RWPE1 (cell line): Measurements from ENCODE around the gene CD2AP.

Source experiments
- CTCF ChIA-PET: fragments of 350-600 bp; sonication (Branson Sonifier 250); formaldehyde crosslinking; extraction: SDS; loops from one replicate; lab custom pipeline; 2021; lab: Yijun Ruan, JAX
- POLR2A ChIA-PET: fragments of 400-600 bp; formaldehyde crosslinking; extraction: SDS; loops from one replicate; lab custom pipeline; 2020; ENCODE audit warnings: antibody characterized with exemption; ENCODE audit not compliant: low non-redundant PET; lab: Yijun Ruan, JAX
- DNase-seq: peaks from one replicate; pipeline ENCODE4 v3.0.0; 2012; ENCODE audit warnings: low spot score
- H3K27ac ChIP-seq: fragments of 450-650 bp; 2 replicates; pipeline ENCODE4 v1.5.1; 2017
- TF ChIP-seq, protein P1 (sequence below): fragments of 450-650 bp; conservative IDR thresholded peaks from 2 replicates; pipeline ENCODE4 v1.5.1; 2017; ENCODE audit warnings: low read depth, mild to moderate bottlenecking

The CD2AP gene

GRCh38 chr6:47490676-47491075 is 13.1 kb downstream of the CD2AP start:
- ChIA-PET POLR2A (no interaction called here), CTCF (no interaction called here)
- TF ChIP-seq, protein P1, sequence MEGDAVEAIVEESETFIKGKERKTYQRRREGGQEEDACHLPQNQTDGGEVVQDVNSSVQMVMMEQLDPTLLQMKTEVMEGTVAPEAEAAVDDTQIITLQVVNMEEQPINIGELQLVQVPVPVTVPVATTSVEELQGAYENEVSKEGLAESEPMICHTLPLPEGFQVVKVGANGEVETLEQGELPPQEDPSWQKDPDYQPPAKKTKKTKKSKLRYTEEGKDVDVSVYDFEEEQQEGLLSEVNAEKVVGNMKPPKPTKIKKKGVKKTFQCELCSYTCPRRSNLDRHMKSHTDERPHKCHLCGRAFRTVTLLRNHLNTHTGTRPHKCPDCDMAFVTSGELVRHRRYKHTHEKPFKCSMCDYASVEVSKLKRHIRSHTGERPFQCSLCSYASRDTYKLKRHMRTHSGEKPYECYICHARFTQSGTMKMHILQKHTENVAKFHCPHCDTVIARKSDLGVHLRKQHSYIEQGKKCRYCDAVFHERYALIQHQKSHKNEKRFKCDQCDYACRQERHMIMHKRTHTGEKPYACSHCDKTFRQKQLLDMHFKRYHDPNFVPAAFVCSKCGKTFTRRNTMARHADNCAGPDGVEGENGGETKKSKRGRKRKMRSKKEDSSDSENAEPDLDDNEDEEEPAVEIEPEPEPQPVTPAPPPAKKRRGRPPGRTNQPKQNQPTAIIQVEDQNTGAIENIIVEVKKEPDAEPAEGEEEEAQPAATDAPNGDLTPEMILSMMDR: no peak
- no peak overlapping the region for H3K27ac ChIP-seq
- DNase-seq: no peak

- TF ChIP-seq, protein P1: no peak
- H3K27ac ChIP-seq: no peak overlapping the region
- ChIA-PET POLR2A (no interaction called here), CTCF (interaction anchor here (0.7 kb wide), 1 partner anchor 108 kb away, joined by 3 read pairs; no protein-coding TSS in a partner anchor)
- DNase-seq: no peak
Observed at GRCh38 chr6:47492355-47492754, 14.8 kb downstream of the CD2AP start.

GRCh38 chr6:47495207-47495606 is 17.6 kb downstream of the CD2AP start:
- TF ChIP-seq, protein P1: no peak
- ChIA-PET POLR2A (no interaction called here), CTCF (no interaction called here)
- no peak for DNase-seq
- H3K27ac ChIP-seq: no peak overlapping the region

DNA sequence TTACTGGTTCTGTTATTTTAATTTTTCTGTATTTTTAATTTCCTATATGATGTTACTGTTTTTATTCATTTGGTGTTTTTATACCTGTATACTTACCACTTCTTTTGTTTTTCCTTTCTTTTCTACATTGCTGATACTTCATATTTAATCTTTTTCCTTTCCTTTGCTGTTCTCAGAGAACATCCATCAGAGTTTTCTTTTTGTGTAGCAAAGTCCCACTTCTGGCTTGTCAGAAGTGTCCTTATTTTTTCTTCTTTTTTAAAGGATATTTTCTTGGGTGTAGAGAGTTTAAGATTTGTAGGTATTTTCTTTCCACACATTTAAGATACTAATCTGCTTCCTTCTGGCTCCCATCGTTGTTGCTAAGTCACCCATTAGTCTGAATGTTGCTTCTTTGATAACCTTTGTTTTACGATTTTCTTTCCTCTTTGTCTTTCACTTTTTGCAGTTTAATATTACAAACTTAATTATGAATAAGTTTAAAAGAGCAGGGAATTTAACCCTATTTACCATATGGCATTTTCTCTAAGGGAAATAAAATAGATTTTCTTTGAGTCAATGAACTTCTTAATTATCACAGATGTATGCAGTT is 18.5 kb downstream of the CD2AP start:
- CTCF ChIA-PET: no interaction called here
- H3K27ac ChIP-seq: no peak overlapping the region
- POLR2A ChIA-PET: no interaction called here
- no peak for DNase-seq
- TF ChIP-seq, protein P1: no peak

DNA sequence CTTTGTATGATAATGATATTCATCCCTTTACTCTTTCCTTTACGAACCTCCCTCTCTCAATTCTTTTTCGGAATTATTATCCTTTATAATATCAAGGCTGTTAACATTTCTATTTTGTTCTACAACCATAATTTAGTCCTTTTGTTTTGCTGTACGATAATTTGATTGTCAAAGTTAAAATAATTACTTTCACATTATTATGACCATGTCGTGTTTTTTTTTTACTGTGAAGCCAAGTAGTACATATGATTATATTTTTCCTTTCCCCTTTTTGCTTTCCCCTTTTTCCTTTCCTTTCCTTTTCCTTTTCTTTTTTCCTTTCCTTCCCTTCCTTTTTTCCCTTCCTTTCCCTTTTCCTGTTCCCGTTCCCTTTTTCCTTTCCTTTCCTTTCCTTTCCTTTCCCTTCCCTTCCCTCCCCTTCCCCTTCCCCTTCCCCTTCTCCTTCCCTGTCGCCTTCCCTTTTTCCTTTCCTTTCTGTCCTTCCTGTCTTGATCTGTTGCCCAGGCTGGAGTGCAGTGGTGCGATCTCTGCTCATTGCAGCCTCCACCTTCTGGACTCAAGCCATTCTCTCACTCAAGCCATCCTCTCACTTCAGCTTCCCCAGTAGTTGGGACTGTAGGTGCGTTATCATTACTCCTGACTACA is 19.5 kb downstream of the CD2AP start:
- no peak for DNase-seq
- no peak overlapping the region for H3K27ac ChIP-seq
- POLR2A ChIA-PET: no interaction called here
- CTCF ChIA-PET: interaction anchor here (0.6 kb wide), 1 partner anchor 19 kb away, joined by 4 read pairs; no protein-coding TSS in a partner anchor
- TF ChIP-seq, protein P1: no peak

DNA sequence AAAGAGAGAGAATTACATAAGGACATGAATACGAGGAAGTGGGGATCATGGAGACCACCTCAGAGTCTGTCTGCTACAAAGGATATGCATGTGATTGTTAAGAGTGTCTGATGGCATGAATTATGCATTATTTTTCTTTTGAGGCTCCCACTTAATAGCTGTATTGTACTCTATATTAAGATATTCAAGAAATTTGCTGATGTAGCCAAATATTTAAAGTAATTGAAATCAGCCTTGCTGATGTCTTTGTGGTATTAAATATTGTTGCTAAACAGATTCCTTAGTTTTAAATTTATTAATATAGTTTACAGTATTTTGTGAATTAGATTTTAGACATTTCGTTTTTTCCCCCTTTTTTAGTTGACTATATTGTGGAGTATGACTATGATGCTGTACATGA is 25.3 kb downstream of the CD2AP start:
- no peak for DNase-seq
- H3K27ac ChIP-seq: no peak overlapping the region
- TF ChIP-seq, protein P1: no peak
- CTCF ChIA-PET: no interaction called here
- POLR2A ChIA-PET: no interaction called here
